ENCODE results near the gene PSME4.

The PSME4 gene, protein sequence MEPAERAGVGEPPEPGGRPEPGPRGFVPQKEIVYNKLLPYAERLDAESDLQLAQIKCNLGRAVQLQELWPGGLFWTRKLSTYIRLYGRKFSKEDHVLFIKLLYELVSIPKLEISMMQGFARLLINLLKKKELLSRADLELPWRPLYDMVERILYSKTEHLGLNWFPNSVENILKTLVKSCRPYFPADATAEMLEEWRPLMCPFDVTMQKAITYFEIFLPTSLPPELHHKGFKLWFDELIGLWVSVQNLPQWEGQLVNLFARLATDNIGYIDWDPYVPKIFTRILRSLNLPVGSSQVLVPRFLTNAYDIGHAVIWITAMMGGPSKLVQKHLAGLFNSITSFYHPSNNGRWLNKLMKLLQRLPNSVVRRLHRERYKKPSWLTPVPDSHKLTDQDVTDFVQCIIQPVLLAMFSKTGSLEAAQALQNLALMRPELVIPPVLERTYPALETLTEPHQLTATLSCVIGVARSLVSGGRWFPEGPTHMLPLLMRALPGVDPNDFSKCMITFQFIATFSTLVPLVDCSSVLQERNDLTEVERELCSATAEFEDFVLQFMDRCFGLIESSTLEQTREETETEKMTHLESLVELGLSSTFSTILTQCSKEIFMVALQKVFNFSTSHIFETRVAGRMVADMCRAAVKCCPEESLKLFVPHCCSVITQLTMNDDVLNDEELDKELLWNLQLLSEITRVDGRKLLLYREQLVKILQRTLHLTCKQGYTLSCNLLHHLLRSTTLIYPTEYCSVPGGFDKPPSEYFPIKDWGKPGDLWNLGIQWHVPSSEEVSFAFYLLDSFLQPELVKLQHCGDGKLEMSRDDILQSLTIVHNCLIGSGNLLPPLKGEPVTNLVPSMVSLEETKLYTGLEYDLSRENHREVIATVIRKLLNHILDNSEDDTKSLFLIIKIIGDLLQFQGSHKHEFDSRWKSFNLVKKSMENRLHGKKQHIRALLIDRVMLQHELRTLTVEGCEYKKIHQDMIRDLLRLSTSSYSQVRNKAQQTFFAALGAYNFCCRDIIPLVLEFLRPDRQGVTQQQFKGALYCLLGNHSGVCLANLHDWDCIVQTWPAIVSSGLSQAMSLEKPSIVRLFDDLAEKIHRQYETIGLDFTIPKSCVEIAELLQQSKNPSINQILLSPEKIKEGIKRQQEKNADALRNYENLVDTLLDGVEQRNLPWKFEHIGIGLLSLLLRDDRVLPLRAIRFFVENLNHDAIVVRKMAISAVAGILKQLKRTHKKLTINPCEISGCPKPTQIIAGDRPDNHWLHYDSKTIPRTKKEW (N-terminal part only)

GRCh38 chr2:53970724-53971602, at the start of gene PSME4:
Gene PSME4 (minus strand): TSS chr2:53970993. CDS start chr2:53970784, 209 bp downstream.
- peak; percentile 68 for DNase-seq (ENCODE audit: low read depth)

- DNase-seq (ENCODE audit: low read depth) = peak; percentile 45
Measured at GRCh38 chr2:54015798-54016699, 45.3 kb upstream of the PSME4 start.

DNA sequence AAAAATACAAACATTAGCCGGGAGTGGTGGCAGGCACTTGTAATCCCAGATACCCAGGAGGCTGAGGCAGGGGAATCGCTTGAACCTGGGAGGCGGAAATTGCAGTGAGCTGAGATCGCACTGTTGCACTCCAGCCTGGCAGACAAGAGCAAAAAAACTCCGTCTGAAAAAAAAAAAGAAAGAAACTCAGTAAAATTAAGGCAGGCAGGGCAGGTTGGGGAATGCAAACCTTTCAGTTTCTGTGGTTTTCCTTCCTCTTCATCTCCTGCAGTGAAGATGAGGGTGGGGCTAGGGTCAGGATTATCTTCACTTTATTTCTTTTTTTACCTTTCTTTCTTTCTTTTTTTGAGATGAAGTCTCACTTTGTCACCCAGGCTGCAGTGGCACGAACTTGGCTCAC, 43.2 kb upstream of the PSME4 start:
- DNase-seq (ENCODE audit: low read depth) = no peak

DNA sequence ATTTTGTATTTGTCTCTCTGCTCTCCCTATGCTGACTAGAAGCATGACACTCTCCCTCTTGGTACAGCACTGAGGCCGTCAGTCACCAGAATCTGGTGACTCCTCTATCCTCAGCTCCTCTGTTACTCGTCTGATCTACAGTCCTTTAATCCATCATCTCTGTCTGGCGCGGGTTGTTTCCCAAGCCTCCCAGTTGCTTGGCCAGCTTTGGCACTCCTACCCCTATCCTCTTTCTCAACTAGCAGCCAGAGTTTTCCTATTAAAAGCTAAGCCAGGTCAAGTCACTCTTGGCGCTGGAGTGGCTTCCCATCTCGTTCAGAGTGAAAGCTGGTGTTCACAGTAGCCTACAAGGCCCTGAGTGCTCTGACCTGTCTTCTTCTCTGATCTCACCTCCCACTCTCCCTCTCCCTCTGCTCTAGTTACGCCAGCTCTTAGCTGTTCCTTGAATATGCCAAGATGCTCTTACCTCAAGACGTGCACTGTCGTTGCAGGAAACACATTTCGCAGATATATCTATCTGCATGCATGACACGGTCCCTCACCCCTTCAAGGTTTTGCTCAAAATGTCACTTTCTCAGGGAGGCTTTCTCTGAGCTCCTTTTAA, 41.8 kb upstream of the PSME4 start:
- no peak for DNase-seq (ENCODE audit: low read depth)

DNA sequence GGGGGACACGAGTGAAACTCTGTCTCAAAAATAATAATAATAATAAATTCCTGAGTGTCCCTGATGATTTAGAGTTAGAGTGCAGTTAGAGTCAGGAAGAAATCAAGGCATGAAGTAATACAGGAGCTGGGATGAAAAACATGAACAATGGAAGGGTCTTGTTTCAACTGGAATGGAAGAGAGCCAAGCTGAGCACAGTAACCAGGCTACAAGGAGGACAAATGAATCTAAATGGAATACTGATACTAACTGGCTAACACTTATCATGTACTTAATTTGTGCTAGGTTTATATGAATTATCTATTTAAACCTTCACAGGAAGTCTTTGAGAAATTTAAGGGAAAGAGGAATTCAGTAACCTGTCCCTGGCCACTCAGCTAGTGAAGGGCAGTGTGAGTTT, 38.8 kb upstream of the PSME4 start:
- DNase-seq (ENCODE audit: low read depth) = no peak

GRCh38 chr2:54008439-54008838, 37.6 kb upstream of the PSME4 start:
- no peak for DNase-seq (ENCODE audit: low read depth)

GRCh38 chr2:54000524-54000923, 29.7 kb upstream of the PSME4 start:
- DNase-seq (ENCODE audit: low read depth) = no peak

- no peak for DNase-seq (ENCODE audit: low read depth)
Measured at GRCh38 chr2:54000122-54000521, 29.3 kb upstream of the PSME4 start.

GRCh38 chr2:53998834-53999233, 28.0 kb upstream of the PSME4 start:
- no peak for DNase-seq (ENCODE audit: low read depth)

DNA sequence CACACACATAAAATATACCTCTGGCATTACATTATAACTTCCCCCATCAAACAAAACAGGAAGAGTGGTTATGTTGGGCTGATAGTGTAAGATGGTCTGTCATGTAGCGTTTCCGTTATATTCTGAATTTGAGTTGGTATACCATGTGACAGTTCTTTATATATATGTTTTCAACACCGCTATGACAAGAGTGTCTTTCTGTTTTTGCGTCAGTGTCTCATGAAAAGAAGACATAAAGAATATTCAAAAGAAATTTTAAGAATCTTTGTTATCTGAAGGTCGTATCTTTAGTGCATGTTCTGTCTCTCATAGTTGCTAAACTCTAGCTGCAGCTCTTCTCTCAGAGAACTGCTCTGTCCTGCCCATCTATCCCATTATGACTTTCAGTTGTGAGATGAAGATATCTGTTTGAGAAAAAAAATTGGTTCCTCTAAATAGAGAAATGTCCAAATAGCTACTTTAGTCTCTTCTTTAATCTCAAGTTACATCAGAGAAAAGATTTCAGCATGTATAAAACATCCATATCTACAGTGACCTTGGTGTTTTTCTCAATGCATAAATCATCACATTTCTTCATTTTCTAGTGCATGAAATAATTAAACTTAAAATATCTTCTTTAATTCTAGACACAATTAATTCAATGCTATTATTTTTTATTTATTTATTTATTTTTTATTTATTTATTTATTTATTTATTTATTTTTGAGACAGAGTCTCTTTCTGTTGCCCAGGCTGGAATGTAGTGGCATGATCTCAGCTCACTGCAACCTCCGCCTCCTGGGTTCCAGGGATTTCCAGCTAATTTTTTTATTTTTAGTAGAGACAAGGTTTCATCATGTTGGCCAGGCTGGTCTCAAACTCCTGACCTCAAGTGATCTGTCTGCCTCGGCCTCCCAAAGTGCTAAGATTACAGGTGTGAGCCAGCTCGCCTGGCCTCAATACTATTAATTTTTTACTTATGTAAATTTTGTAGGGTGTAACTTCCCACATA, 24.3 kb upstream of the PSME4 start:
- no peak for DNase-seq (ENCODE audit: low read depth)

- DNase-seq (ENCODE audit: low read depth) = no peak
Measured at GRCh38 chr2:53991948-53992347, 21.2 kb upstream of the PSME4 start.

- no peak for DNase-seq (ENCODE audit: low read depth)
Measured at GRCh38 chr2:53989210-53989862, 18.5 kb upstream of the PSME4 start.

DNA sequence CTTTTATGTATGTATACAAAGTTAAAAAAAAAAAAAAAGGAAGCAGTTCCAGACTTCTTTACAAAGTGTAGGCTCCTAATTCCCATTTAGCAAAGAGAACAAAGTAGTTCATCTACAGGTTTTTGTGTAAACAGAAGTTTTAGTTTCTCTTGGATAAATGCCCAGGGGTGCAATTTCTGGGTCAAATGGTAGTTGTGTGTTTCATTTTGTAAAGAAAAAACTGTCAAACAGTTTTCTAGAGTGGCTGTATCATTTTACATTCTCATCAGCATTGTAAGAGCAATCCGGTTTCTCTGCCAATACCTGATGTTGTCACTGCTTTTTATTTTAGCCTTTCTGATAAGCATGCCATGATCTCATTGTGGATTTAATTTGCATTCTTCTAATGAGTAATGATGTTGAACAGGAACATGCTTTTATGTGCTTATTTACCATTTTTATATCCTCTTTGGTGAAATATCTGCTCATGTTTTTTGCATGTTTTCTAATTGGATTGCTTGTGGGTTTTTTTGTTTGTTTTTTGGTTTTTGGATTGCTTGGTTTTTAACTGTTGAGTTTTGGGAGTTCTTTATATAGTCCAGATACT, 16.6 kb upstream of the PSME4 start:
- DNase-seq (ENCODE audit: low read depth) = no peak

GRCh38 chr2:53985646-53986045, 14.9 kb upstream of the PSME4 start:
- DNase-seq (ENCODE audit: low read depth) = no peak

DNA sequence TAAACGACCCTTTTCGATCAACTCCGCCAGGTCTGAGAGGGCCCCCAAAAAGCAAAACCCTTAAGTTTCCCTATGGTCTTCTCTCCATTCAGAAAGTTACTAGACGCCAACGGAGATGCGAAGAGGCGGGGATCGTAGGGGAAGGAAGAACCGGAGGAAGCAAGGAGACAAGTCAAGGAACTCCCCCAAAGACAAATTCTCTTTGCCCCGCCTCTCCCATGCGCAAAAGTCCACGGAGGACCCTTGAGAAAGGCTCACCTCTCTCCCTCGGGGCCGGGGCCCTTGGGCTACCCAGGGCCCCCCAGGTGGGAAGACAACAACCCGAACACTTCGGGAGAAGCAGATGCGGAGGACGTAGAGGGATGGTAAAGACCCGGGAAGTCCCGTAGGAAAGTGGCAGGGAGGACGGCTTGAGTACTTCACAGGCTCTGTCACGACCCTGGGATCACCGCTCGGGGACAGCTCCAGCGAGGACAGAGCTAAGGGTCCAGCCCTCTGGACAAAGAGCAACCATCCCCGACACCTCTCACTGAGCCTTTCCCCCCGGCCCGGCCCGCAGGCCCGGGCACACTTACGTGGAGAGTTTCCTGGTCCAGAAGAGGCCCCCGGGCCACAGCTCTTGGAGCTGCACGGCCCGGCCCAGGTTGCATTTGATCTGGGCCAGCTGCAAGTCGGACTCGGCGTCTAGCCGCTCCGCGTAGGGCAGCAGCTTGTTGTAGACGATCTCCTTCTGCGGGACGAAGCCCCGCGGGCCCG, 647 bp downstream of the PSME4 start:
- no peak for DNase-seq (ENCODE audit: low read depth)

- peak; percentile 66 for DNase-seq (ENCODE audit: low read depth)
Measured at GRCh38 chr2:53969285-53969967, 1.4 kb downstream of the PSME4 start.
